GM18907 (cell line): ENCODE results near the gene PREX1.

ENCODE experiments used
- ATAC-seq: cut with Tn5 transposase; IDR thresholded peaks from one replicate; pipeline ENCODE4 v1.9.1; 2021; ENCODE audit warnings: mild to moderate bottlenecking, moderate library complexity; ENCODE audit not compliant: unreplicated experiment

Gene PREX1

DNA sequence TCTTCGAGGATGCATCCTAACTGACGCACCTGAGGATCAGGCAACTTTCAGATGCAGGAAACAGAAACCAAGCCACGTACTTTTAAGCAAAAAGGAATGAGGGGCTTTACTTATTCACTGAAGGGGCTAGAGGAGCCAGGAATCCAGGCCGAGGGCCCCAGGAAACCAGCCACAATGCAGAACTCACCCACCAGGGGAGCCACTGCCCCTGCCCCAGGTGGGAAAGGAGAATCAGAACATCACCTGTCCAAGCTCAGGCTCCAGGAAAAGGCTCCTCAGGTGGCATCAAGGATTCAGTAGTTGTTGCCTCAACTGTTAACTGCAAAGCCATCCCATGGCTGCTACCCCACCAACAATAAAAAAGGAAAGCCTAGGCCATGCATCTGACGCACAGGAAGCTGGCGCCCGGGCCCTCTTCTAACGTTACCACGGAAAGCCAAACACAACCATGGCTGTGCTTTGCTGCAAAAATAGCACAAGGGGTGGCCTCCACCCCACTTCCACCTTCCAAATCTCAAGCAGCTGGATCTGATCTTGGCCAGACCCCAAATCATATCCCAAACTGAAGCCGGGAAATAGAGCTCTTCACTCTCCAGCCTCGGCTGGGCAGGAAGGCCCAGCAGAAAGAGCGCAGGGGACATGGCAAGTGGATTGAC is 121.0 kb downstream of the PREX1 start:
- no peak for ATAC-seq

DNA sequence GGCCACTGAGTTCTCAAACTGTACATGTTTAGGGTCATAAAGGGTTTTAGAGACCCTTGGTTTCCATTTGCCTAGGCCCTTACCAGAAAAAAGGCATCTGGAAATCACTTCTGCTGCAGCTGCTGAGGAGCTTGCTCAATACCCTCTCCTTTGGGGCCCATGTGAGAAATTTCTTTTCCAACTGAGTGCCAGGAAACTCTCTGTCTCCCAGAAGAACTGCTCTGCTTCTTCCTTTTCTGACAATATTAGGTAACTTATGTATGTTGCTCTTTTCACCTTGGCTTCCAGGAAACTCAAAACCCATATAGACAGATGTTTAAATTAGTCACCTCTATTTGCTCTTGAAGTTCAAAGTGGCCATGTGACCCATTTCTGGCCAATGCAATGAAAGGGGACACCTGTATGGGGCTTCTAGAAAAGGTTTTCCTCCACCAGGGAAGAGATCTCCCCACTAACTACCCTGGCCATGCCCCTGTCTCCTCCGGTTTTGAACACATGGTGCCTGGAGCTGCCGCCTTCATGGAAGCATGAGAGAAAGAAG is 121.6 kb downstream of the PREX1 start:
- ATAC-seq, result no peak

DNA sequence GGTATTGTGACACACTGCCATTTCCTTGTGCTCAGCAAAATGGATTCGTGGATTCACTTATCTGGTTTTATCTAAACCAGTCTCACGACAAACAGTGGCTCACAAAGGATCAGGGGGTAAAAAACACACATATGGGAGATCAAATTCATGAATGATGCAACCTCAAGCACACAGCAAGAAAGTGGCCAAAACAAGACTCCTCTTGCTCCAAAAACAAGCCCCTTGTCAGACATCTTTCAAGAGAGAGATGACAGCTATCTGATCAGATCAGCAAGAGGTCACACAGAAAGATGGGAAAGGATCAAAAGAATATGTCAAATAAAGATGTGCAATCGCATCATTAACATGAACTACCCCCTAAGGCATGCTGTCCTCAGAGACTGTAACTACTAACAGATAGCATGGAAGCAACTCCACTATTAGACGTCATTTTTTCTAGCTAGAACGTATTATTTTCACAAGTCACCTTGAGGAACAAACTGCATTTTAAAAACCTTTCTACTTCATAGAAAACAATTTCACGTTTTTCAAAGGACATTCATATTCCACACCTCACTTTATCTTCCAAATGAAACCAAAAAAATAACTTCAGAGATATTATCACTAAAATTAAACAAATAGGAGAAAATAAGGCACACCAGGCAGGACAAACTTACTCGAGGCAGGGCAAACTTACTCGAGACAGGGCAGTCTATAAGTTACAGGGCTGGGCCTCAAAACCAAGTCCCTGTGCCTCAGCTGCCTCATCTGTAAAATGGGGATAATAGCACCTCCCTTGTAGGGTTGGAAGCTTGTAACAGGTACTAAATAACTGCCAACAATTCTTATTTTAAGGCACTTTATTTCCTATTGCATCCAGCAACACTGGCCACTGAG is 122.3 kb downstream of the PREX1 start:
- ATAC-seq, result no peak

GRCh38 chr20:48704761-48705160 is 123.0 kb downstream of the PREX1 start:
- no peak for ATAC-seq

GRCh38 chr20:48703511-48704219 is 124.1 kb downstream of the PREX1 start:
- no peak for ATAC-seq

- ATAC-seq, result no peak
Measured at GRCh38 chr20:48703107-48703506, 124.7 kb downstream of the PREX1 start.

GRCh38 chr20:48702455-48702913 is 125.3 kb downstream of the PREX1 start:
- ATAC-seq, result no peak

DNA sequence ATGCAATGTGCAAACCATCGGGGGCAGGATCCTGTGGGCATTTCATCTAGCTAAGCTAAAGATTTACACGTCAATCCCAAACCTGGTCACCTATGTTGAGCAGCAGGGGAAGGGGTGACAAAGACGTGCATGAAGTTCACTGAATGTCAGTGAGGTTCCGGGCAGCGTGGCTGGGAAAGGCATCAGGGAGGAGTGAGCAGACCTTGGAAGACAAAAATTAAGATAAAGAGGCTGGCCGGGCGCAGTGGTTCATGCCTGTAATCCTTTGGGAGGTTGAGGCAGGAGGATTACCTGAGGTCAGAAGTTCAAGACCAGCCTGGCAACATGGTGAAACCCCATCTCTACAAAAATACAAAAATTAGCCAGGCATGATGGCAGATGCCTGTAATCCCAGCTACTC is 126.1 kb downstream of the PREX1 start:
- ATAC-seq, result no peak

- no peak for ATAC-seq
Measured at GRCh38 chr20:48698507-48699267, 129.1 kb downstream of the PREX1 start.

GRCh38 chr20:48697845-48698491 is 129.8 kb downstream of the PREX1 start:
- ATAC-seq, result no peak

- no peak for ATAC-seq
Measured at GRCh38 chr20:48696671-48697070, 131.1 kb downstream of the PREX1 start.

DNA sequence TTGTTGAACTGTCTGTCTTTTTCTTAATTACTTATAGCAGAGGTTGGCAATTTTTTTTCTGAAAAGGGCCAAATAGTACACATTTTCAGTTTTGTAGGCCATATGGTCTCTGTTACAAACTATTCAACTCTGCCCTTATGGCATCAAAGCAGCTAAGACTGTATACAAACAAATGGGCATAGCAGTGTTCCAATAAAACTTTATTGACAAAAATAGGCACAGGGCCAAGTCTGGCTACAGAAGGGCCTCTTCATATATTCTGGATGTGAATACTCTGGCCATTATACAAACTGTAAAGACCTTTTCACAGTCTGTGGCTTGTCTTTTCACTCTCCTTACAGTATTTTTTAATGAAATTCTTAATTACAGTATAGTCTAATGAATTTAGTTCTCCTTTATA is 132.1 kb downstream of the PREX1 start:
- ATAC-seq, result no peak

DNA sequence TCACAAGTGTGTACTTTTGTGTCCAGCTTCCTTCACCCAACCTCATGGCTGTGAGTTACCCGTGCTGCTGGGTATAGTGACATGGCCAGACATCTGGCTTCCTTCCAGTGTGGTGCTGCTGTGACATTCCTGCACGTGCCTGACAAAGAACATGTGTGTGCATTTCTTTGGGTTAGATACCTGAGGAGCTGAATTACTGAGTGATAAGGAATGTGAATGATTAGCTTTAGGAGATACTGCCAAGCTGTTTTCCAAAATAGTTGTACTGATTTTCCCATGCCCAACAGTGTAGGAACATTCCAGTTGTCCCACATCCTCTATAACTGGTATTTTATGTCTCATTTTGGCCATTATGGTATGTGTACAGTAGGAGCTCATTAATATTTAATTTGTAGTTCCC is 132.5 kb downstream of the PREX1 start:
- no peak for ATAC-seq

DNA sequence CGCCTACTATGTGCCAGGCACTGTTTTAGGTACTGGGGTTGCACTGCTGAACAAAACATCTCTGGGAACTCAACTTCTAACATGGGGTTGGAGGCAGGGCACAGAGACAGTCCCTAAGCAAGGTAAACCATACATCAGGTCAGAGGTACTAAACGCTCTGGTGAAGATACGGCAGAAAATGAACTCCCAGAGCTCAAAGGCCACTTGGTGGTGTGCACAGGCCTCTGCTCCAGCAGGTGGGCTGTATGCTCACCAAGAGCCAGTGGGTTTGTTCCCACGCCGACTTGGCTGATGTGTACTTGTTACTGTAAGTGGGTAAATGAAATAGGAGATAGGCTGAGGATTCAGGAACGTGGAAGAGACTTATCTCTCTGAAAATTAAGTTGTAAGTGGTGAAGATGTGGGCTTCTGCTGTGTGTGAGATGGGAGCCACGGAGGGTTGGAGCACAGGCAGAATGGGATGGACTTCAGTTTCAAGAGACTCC is 133.4 kb downstream of the PREX1 start:
- no peak for ATAC-seq

- ATAC-seq, result no peak
Measured at GRCh38 chr20:48691523-48691922, 136.3 kb downstream of the PREX1 start.

- no peak for ATAC-seq
Measured at GRCh38 chr20:48690888-48691287, 136.9 kb downstream of the PREX1 start.

- ATAC-seq, result no peak
Measured at GRCh38 chr20:48689874-48690571, 137.8 kb downstream of the PREX1 start.

DNA sequence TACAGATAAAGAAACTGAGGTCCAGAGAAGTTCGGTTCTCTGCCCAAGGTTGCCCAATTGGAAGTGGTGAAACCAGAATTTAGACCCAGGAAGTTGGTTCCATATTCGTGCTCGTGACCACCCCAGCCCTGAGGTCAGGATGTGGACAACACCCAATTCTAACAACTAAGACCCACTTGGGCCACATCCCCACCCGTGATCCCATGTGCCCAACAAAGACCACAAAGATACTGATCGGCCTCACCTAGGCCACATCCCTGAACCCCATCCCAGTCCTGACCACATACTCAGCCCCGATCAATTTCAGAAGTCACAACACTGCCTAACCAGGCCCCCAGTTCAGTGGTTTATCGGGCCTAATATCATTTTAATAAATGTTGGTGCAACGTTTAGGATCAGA is 138.4 kb downstream of the PREX1 start:
- ATAC-seq, result no peak

DNA sequence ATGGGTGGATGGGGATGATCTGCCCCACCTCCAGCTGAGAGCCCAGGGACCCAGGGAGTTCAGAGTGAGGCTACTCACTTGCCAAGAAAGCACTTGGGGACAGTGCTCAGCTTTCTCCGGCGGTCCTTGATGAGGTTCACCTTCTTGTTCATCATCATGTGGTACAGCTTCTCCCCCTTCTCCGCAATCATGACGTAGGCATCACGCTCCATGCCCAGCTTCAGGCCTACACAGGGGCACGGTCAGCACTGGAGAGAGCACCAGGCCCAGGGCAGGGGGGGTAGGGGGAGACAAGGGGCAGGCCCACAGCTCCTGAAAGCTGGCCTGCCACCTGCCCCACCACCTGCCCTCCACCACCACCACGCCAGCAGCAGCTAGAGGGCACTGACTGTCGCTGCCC is 139.2 kb downstream of the PREX1 start:
- no peak for ATAC-seq
